Cardiac fibroblast (primary cell): Measurements from ENCODE around the gene CD28.

Experiments
- DNase-seq, 2 donors: peaks; one replicate each; pipeline versions ENCODE4 v3.0.0 to v3.0.0-alpha.2; 2010; ENCODE audit warnings: low read depth in 2 of 2
- H3K4me3 ChIP-seq, 2 donors: replicated peaks in 1 of 2; 1 replicate in 1 of 2; 2 replicates in 1 of 2; pipeline ENCODE4 v1.5.1; 2011; ENCODE audit warnings: low read depth in 2 of 2, low read length in 2 of 2, mild to moderate bottlenecking in 2 of 2, moderate library complexity in 1 of 2
- TF ChIP-seq, protein P1 (sequence below): IDR thresholded peaks from one replicate; pipeline ENCODE4 v1.5.1; 2011; ENCODE audit warnings: low read depth, mild to moderate bottlenecking, low read length, inconsistent platforms

The CD28 gene

DNA sequence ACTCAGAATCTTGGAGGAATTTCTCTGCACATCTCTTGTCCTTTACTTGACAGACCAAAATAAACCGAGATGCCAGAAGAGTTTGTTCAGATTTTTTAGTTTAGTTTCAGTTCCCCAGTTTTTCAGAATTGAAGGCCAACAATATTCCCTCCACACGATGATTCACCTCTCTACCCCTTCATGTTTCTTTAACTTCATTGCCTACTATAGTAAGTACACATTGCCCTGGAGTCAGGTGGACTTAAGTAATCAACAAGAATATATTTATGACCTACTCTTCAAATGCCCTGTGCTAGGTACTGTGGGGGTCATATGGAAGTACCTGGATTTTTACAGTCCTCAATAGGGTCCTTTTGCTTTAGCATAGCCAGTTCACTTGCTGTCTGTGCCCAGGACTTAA lies 81.5 kb downstream of the CD28 start:
- H3K4me3 ChIP-seq = no peak overlapping the region
- TF ChIP-seq, protein P1, sequence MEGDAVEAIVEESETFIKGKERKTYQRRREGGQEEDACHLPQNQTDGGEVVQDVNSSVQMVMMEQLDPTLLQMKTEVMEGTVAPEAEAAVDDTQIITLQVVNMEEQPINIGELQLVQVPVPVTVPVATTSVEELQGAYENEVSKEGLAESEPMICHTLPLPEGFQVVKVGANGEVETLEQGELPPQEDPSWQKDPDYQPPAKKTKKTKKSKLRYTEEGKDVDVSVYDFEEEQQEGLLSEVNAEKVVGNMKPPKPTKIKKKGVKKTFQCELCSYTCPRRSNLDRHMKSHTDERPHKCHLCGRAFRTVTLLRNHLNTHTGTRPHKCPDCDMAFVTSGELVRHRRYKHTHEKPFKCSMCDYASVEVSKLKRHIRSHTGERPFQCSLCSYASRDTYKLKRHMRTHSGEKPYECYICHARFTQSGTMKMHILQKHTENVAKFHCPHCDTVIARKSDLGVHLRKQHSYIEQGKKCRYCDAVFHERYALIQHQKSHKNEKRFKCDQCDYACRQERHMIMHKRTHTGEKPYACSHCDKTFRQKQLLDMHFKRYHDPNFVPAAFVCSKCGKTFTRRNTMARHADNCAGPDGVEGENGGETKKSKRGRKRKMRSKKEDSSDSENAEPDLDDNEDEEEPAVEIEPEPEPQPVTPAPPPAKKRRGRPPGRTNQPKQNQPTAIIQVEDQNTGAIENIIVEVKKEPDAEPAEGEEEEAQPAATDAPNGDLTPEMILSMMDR = no peak
- DNase-seq = peak in 1 of 2 donors; percentile 32
